ENCODE data around the gene C2CD4D.
"Not testable (repeated sequence)": the region's sequence is repeated elsewhere in the genome, so short reads cannot be mapped to it uniquely, and the experiment has no call there.

The C2CD4D gene

DNA sequence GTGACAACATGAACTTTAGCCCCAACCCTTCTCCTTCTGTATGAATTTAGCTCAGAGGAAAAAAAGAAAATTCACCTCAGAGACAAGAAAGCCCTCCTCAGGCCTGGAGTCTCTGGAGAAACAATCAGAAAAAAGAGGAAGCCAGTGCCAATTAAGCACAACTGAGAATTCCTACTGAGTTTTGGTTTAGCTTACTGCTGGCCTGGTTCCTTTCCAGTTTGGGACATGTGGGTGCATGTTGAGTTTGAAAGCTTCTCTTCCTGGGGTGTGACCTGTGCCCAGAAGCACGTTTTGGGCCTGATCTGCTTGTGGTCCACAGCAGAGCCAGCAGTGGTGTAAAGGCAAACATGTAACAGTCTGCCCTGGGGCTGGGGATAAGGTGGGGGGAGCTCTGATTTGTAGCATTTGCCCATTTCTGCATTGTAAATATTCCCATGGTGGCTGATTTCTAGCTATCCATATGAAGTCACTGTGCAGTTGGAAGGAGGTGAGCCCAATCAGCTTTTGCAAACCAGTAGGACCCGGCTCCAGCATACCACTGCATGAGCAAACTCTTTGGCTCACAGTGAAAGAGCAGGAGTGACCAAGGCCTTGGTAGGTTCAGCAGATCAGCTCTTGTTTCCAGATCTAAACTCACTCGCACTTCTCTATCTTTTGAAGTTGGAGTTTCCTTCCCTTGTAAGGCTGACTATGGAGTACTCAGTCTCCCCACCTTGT is 18.6 kb upstream of the C2CD4D start:
- no peak for ATAC-seq

DNA sequence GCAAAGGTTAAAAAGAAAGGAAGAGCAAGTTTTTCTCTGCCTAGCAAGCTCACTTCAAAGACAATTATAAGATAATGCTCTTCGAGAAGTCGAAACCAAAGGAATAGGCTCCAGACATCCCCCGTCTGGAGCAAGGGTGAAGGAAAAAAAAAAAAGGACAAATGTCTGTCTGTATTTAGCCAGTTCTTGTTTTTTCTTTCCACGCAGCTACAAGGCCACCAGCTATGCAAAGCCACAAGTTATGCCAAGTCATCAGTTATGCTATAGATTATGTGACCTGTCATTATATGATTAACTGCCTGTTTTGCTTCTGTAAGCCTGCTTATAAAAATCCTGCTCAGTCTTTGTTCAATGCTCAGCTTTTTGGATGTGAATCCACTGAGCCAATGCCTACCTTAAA is 16.3 kb upstream of the C2CD4D start:
- ATAC-seq = no peak

DNA sequence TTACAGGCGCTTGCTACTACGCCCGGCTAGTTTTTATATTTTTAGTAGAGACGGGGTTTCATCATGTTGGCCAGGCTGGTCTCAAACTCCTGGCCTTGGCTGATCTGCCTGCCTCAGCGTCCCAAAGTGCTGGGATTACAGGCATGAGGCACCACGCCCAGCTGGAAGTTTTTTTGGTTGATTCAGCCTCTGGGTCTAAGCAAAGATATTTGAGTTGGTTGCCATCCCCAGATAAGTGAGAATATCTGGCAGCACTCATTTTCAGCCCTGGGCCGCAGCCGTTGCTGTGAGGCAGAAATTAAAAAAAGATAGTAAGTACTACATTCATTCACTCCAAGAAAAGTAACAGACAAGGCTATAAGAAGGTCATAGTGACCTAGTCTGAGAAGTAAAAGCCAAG is 15.9 kb upstream of the C2CD4D start:
- not testable (repeated sequence) for ATAC-seq

DNA sequence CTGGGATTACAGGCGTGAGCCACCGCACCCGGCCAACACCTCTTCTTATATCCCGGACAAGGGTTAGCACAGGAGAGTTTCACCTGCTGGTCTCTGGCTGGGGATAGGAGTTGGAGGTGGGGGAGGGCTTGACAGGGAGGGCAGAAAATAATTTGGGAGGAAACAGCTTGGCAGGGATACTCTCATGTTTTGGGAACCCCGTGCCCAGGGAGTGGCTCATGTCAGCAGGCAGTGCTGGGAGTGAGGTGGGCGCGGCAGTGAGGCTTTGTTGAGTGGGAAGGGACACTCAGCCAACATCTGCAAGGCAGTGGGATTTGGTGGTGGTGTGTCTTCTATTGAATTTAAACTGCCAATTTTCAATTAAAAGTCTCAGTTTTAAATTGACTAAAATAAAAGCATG is 15.0 kb upstream of the C2CD4D start:
- ATAC-seq = no peak

DNA sequence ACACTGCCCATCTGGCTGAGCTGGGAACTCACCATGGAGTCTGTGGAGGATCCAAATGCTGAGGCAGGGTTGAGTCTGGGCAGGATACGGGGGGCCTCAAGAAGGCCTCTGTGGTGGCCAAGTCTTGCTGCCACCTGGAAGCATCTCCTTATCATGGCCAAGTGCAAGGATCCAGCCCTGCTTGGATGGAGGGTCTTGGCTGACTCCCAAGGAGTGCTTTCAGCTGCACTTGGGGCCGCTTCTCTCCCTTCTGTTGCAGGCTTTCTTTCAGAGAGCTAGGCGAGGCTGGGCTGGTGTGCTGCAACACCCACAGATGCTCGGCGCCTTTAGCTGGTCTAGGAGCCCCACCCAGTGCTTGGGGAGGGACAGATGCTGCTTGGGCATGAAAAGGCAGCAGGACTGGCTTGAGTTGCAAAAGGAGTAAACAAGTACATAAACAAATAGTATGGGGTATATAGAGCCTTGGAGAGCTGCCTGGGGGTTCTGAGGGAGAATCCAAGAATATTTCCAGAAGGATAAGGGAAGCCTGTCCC is 13.9 kb upstream of the C2CD4D start, which contains the start of gene THEM5:
Gene THEM5, minus strand, starts transcription at position 302 of the 533 bp plus-strand sequence. Its CDS starts 147 bp downstream, at position 155.
- no peak for ATAC-seq

DNA sequence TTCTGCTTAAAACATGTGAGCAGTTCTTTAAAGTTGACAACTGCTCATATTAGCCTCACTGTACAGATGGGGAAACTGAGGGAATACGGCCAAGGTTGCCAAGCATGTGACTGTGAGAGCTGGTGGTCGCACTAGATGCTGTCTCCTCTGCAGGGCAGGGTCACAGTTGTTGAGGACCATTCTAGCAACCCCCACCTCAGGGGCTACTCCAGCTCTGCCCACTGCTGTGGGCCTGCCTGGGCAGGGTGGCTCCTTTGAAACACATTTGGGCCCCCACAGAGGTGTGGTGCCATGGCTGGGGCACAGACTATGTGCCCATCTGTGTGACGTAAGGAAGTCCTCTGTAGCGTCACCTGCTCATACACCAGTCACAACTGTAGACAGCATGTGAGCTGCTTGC is 13.1 kb upstream of the C2CD4D start:
- ATAC-seq = no peak

DNA sequence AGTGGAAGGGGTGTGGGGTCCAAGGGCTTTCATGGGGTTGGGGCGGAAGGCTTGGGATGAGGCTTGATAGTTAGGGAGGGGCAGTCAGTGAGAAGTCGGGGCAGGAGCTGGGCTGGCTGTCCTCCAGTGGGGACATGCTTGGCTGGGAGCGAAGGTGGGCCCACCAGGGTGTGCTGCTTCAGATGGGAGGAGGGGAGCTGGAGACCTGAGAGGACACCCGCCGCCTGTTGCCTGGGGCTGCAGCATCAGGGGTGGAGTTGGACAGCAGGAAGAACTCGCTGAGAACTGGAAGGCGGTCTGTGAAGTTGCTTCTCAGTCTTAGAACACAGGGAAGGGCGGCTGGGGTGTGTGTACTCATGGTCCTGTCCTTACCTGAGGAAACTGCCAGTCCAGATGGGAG is 12.3 kb upstream of the C2CD4D start:
- ATAC-seq = no peak

DNA sequence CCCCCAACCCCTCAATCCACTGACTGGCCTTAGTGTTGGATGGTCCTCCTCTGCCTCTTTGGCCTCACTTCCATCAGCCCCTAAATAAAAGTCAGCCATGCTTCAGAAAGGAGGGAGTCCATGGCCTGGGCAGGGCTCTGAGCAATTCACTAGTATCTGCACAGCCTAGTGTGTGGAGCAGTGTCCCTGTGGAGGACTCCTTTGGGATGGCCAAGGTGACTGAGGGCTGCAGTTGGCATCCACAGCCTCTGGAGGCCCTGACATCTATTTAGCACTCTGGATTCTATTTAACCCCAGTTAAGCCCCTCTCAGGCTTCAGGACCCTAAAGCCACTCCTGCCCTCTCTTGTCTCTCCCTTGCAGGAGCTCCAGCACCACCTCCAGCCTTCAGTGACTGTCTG is 10.3 kb upstream of the C2CD4D start:
- ATAC-seq = no peak

DNA sequence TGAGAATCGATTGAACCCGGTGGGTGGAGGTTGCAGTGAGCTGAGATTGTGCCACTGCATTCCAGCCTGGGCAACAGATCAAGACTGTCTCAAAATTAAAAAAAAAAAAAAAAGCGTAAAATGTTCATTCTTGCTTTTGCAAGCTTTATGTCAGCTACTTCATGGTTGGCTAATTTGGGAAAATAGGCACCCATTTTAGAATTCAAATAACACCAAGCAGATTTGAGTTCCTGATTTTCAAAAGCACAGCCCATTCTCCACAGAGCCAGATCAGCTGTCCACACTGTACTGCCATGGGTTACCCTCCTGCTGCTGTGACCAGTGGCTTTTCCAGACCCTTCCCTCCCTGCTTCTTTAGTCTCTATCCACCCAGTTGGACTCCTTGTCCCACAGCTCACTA is 9.5 kb upstream of the C2CD4D start:
- no peak for ATAC-seq

DNA sequence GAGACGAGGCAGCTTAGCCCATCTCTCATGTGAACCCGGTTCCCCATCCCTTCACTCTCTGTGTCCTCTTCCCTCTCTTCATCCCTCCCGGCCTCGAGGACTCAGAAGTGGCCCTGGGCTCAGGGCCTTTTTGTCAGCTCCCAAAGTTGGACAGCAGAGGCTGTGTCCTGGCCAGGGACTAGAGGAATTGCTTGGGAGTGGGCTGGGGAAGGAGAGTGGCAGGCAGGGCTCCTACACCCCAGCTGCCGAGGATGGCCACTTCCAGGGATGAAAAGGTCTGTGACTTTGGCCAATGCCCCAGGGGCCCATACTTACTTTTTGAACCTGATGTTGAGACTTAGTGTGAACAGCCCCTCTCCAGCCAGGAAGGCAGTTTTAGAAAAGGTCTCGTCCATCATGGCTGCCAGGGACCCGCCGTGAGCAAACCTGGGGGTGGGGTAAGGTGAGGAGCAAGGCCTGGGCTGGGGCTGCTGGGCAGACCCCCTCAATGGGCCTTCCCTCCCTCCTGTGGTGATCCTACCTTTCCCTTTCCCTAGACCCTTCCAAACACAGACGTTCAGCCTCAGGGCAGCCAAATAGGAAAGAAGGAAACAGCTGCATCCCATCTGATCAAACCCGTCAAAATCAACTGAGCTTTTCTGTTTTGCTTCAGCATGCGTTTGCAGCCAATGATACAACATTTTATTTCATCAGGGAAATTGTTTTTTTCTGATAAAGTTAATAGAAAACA is 8.4 kb upstream of the C2CD4D start:
- ATAC-seq = no peak

DNA sequence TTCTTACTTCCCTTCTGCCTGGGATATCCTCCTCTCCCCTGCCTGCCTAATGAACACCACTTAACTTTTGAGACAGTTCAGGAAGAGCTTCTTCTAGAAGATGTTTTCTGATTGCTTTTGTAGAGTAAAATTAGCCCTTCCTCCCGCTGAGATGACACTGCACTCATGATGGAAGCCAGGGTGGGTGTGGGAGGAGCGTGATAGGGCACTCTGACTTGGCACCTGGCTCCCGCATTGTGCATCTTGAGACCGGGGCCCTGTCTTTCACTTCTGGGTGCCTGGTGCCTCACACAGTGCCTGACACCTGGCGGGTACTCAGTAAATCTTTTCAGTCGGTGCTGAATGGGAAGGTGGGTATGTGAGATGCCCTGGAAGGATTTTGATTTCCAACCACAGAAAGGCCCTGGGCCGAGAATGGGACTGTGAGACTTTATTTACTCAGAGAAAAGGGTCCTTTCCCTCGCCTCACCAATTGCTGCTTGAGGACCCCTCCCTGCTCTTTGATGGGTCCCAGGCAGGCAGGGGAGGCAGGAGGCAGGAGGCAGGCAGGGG is 7.1 kb upstream of the C2CD4D start:
- peak; percentile 23 to 28 for ATAC-seq

DNA sequence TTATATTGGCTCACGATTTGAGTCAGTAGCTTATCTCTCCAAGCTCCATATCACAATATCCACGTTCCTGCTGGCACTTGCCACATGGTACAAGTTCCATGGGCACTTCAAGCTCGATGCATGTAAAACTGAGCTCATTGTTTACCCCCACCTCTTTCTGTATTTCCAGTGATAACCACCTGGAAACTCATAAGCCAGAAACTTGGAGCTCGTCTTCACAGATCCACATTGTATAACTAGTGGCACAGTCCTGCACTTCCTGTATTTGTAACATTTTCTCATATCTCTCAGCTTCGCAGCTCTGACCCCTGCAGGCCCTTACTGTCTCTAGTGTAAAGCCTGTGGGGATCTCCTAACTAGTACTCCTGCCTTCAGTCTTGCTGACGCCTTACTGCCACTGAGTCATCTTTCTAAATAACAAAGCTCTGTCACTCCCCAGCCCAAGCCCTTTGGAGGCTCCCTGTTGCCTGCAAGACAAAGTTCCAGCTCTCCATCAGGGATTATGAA is 6.5 kb upstream of the C2CD4D start:
- ATAC-seq = peak; percentile 59 to 75

DNA sequence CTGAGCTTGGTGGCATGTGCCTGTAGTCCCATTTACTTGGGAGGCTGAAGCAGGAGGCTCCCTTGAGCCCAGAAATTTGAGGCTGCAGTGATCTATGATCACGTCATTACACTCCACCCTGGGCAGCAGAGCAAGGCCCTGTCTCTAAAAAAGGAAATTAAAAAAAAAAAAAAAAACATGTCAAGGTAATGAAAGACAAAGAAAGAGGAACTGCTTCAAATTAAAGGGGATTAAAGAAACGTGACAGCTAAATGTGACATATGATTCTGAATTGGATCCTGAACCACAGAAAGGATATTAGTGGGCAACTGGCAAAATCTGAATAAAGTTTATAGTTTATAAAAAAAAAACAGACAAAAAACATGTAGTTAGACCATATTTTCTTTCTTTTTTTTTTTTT is 3.8 kb upstream of the C2CD4D start:
- no peak for ATAC-seq

DNA sequence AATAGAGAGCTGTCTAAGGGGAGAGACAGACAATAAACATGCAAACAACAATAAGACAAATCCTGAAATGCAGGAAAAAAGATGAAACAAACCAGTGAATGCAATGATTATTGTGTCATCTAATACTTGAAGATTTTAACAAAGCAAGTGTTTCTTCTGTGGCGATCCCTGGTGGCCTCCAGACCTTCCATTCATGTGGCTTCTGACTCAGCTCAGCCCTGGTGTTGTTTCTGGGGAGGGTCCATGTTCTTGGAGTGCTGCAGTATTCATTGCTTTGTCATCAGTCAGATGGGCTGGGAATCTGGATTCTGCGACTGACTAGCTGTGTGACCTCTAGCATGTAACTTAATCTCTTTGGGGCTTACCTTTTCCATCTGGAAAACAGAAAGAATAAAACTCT is 1.5 kb upstream of the C2CD4D start:
- no peak for ATAC-seq

DNA sequence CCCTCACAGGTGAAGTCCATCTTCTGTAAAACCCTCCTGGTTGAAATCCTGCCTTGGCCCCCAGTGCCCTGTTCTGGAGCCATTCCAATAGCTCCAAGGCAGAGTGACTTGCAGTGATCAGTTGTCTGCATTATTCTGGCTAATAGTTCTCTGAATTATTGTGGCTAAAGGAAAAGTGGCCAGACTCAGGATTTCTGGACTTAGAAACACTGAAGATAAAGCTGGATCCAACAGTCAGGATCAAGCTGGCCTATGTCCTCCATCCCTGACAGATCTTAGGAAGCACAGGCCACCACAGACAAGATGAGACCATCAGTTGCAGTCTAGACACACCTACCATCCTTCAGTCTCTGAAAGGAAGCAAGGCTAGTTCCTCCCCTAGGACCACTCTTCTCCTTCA is 801 bp upstream of the C2CD4D start:
- ATAC-seq = no peak

DNA sequence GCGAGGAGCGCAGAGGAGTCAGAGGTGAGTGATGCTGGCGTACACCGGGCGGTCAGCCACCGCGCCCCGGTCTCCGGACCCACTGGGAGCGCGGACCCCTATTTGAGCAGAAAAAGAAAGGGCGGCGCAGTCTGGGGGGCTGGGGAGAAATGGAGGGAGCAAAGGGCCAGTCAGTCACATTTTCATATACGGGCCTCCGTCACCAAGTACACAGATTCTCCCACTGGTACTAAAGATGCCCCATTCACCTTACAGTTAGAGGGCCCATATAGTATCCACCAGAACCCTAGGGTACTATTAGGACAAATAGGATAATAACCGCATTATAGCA is 573 bp downstream of the C2CD4D start:
- ATAC-seq = no peak

DNA sequence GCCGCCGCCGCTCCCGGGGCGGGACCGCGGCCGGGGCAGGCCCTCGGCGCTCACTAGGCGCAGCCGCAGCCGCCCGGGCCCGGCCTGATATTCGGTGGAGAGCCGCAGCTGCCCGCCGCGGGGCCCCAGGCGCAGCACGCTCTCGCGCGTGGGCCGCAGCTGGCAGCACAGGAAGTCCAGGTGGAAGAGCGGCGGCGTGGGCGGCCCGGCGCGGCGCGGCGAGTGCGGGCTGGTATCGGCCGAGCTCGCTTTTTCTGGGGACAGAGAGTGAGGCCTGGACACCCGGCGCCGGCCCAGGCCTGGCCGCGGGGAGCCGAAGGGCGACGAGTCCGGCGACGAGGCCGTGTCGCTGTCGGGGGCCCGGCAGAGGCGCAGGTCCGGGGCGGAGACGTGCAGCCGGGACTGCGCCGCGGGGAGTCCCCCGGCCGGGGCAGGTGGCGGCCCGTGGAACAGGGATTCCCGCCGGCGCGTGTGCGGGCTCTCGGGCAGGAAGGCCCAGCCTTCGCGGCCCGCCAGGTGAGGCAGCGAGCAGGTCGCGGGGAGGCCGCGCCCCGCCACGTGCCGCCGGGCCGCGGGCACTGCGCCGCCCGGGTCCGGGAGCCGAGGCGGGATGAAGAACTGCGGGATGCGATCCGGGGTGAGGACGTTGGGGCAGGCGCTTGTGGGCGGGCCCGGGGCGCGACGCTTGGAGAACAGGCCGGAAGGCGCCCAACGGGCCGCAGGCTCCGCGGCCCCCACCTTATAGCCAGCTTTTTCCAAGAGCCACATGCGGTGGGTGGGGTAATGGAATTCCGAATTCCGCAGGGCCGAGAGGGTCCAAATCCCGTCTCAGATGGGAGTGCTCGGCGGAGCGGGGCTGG is 1.2 kb downstream of the C2CD4D start:
- ATAC-seq = peak; percentile 18 to 22

DNA sequence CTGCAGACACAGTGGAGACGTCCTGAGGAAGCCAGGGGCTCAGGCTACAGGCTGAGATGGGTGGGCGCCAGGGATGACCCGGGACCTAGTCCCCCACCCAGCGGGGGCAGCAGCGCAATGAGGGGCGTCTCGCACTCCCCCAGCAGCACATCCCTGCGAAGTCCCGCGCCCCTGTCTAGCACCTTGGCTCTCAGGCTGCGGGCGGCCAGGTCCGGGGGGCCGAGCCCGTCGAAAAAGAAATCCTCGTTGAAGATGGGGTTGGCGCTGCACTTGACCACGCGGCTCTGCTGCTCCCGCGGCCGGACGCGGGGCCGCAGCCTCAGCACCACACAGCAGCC is 1.8 kb downstream of the C2CD4D start:
- no peak for ATAC-seq

DNA sequence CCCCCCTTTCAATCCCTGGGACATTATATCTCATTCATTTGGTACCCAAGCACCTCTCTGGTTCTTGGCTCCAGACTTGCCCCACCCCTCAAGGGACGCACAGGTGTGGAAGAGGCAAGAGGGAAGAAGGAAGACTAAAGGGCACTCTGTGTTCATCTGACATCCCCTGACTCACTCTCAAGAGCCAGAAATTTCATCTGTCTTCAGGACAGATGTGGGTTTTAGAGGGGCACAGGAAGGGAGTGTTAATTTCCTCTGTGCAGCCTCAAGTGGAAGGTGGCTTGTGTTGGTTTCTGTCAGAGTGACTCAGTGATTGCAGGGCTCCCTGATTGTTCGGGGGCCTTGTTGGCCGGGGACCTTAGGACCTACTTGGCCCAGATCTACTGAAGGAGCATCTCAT is 2.4 kb downstream of the C2CD4D start:
- ATAC-seq = peak; percentile 45

DNA sequence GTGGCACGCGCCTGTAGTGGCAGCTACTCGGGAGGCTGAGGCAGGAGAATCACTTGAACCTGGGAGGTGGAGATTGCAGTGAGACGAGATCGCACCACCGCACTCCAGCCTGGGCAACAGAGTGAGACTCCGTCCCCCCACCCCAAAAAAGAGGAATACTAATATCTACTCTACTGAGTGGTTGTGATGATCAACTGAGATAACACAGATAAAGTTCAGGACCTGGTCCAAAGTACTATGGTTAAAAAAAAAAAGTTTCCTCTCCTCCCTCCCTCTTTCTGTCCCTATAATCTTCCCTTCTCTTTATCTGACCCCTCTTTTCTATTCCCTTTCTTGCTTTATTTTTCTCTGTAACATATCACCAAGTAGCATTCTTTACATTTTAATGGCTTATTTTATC is 4.0 kb downstream of the C2CD4D start:
- no peak for ATAC-seq

DNA sequence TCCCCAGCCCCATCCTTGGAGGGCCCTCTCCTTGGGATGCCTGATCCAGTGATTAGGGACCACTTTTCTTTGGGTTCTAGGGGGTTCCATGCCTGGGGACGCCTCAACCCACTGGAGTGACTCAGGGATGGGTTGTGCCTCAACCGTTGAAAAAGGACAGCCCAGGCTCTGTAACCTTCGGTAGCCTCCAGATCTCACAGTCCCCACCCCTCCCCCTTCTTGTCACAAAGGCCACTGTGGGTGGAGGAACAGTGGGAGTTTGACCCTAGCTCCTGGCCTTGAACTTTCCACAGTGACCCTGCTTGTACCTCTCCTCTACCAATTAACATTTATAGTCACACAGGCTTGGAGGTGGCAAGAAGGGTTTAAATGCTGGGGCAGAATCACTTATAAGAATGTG is 5.4 kb downstream of the C2CD4D start:
- ATAC-seq = no peak

DNA sequence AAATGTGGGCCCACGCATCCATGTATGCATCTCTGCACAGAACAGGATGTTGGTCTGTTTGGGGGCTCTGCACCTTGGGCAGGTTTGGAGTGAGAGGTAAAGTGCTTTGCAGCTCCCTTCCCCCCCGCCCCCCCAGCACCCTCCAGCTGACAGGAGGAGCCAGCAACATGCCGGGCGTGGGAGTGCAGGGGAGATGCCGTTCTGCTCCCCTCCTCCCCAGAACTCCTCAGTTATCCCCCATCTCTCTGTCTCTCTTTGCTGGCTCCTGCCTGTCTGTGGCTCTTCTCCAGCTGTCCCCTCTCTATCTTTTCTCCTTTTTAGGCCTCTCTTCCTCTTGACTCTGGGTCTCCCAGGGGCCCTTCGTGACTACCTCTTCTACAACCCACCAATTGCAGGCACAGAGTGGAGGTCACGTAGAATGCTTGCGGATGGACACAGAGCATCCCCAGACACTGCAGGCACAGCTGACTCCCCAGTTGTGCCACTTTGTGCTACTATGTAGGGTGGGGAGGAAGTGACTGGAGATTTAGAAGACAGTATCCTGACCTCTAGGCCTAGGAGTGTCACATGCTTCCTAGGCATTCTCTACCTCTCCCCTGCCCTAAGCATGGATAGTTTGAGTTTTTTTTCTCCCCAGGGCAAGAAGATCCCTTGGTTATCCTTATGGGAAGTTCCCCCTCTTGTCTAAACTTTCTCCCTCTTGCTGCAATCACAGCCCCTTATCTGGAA is 6.3 kb downstream of the C2CD4D start:
- no peak for ATAC-seq

Measured in activated CD4-positive, CD25-positive, alpha-beta regulatory T cell treated with anti-CD3 and anti-CD28 coated beads, Interleukin-2, amount 50 U/mL, for 24 hours (primary cell).